ENCODE results near the gene DDX3Y.

DDX3Y gene

DNA sequence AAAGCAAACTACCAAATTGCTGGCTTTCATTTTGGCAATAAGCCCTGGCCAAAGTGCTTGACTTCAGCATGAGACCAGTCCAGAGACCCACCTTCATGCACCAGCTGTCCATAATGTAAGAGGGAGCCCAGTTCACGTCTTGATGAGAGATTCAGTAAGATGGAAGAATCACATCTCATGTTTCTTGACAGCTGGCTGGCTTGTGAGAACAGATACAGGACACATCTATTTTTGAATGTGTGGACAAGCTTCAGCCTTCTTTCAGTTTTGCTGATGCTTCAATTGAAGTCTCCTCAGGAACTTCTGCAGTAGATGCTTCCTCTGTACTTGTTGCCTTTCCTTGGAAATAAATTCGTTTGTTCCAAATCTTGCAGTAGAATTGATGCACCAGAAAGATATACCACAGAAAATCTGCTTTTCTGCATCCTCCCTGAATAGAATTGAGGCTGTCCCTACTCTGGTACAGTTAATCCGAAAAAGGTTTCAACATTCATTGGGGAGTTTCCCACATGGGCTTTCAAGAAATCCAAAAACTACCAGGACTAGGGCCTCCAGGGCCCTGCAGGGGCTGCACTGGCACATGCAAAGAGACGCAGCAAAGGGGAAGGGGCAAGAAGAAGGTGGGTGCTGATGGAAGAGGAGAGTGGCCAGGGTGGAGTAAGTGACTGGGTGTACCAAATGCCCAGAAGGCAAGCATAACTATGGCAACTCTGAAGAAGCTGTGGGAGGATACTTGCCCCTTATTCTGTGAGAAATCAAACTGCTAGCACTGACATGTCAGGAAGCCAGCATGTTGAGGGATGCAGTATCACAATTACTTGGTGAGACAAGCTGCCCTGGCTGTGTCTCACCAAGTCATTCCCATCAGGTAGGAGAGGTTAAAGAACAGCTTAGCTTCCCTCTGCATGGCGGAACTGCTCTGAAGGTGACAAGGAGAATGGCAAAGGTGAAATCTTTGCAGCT is 37.3 kb downstream of the DDX3Y start:
- no peak overlapping the region for H3K9ac ChIP-seq (ENCODE audit: low read length)
- H3K4me3 ChIP-seq (ENCODE audit: low read length) = no peak overlapping the region
- H3K9me3 ChIP-seq (ENCODE audit: insufficient read depth, low read length) = no peaks in the 10 kb centered on the region
- H3K27me3 ChIP-seq (ENCODE audit: low read depth, low read length) = no peaks in the 10 kb centered on the region
- H3K36me3 ChIP-seq (replicated peaks; ENCODE audit: low read depth, low read length) = no peaks in the 10 kb centered on the region
- no peak overlapping the region for H2AFZ ChIP-seq (ENCODE audit: low read depth, low read length)
- no peaks in the 10 kb centered on the region for H4K20me1 ChIP-seq (ENCODE audit: insufficient read depth, low read length)
- H3K79me2 ChIP-seq (ENCODE audit: low read length) = no peaks in the 10 kb centered on the region
- H3K4me1 ChIP-seq (ENCODE audit: low read length) = peaks cover 21% of the 10 kb centered on the region
- peak overlapping the region; percentile 33 for H3K4me2 ChIP-seq (ENCODE audit: low read length)
- TF ChIP-seq CTCF (IDR thresholded peaks at IDR 0.05; ENCODE audit: low read depth, low read length) (no peak), EZH2phosphoT487 (IDR thresholded peaks at IDR 0.05; ENCODE audit: low read depth) (no peak)
- no peak overlapping the region for H3K27ac ChIP-seq (ENCODE audit: low read length)
